Erythroblast (primary cell): ENCODE measurements around the gene RAP1A.

Experiments
- GATA1 ChIP-seq: IDR thresholded peaks from 2 replicates; pipeline ENCODE4 v1.6.1; 2011; ENCODE audit warnings: low read depth, mild to moderate bottlenecking, control low read depth, low read length, moderate library complexity
- POLR2A ChIP-seq: IDR thresholded peaks from 2 replicates; pipeline ENCODE4 v1.6.1; 2011; ENCODE audit warnings: mild to moderate bottlenecking, low read length

DNA sequence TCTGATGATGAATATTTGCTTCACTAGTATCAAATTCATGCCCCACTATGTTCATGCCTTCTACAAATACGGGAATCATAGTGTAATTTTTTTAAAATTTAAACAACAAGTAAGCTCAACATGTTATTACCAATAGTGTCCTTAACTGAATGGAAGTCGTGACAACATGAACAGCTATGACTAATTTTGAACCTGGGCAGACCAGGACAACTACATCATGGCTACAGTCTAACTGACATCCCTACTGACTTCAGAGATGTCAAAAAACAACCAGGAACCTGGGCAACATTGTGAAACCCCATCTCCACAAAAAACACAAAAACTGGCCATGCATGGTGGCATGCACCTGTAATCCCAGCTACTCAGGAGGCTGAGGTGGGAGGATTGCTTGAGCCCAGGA is 33.5 kb upstream of the RAP1A start:
- no peak for TF ChIP-seq POLR2A
- no peak for TF ChIP-seq GATA1
